Measurements from ENCODE around the gene S1PR1. TPM values are rescaled to one million over a fixed set of nuclear protein-coding genes. Genes with fewer than 3 reads are reported as not detected.

Gene S1PR1
- total and polyA plus RNA-seq, 2 experiments from 2014 or later = 9.3 TPM

DNA sequence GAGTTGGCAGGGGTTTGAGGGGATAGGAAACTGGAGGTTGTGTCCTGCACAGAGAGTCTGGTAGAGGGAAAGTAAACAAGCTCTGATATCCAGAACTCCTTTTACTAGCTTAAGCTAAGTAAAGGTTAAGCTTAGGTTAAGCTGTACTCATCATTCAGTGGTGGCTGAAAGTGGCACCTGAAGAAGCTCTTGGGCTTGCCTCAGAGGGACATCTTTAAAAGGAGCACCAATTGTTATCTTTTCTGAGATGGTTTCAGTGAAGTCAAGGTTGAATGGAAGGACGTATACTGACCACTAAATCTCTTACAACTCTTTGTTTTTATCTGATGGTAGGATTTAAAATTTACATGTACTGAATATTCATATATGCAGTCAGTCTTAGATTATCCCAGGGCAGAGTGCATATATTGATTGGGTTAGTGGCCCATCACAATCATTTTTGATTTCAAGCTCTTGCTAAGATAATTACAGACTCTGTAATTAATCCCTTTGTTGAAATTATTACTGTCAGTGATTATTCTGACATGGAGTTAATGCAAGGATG, 43.3 kb downstream of the S1PR1 start:
- TF ChIP-seq EZH2phosphoT487 (IDR thresholded peaks at IDR 0.05; ENCODE audit: low read depth, severe bottlenecking, unreplicated experiment) (no peak), EZH2 (IDR thresholded peaks at IDR 0.05; ENCODE audit: borderline replicate concordance) (no peak), CTCF (IDR thresholded peaks at IDR 0.05; ENCODE audit: poor library complexity) (no peak)
- Histone ChIP-seq H3K27me3 (no peaks in the 10 kb centered on the region), H3K27ac (no peak overlapping the region), H3K79me2 (no peaks in the 10 kb centered on the region), H2AFZ (no peak overlapping the region), H3K4me3 (no peak overlapping the region), H3K4me1 (ENCODE audit: insufficient read depth) (peaks cover 19% of the 10 kb centered on the region), H3K36me3 (replicated peaks; ENCODE audit: insufficient read depth, low read depth) (no peaks in the 10 kb centered on the region), H3K9me3 (ENCODE audit: low read depth) (no peaks in the 10 kb centered on the region), H3K4me2 (no peak overlapping the region), H3K9me2 (replicated peaks; ENCODE audit: insufficient read depth) (no peaks in the 10 kb centered on the region), H4K20me1 (ENCODE audit: insufficient read depth, poor library complexity, severe bottlenecking) (no peaks in the 10 kb centered on the region)
- WGBS (ENCODE audit: low lambda C conversion rate, missing lambda C conversion rate) = 94% methylated on average over 1 of the region's 1 CpG
- DNase-seq (ENCODE audit: low spot score) = no peak

DNA sequence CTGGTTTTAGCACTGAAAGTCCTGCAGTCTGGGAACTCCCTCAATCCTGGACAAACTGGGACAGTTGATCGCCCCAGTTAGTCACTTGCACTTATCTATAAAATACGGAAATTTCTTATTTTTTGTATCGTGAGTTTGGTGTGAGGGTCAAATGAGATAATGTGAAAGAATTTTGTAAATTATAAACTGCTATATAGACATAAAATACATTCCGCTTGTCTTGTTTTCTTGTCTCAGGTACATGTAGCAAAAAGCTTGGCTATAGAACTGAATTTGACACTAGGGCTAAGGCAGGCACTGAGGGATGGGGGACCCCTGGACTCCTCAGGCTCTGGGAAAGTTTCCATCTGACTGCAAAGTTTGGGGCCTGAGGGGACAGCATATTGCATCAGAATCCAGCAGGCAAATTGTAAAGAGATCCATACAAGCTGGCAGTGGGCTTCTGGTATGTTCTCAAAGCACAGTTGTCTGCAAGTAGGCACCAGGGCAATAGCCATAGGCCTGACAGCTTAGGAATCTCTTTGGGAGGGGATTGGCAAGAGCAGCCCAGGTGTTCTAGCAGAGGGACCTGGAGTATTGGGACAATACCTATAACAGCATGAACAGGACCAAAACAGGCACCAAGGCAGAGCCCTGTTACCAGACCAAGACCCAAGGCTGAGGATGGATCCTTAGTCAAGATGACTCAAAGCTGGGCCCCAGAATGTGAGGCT, 44.3 kb downstream of the S1PR1 start:
- WGBS (ENCODE audit: low lambda C conversion rate, missing lambda C conversion rate) = 90% methylated on average over 4 of the region's 4 CpGs
- TF ChIP-seq EZH2phosphoT487 (IDR thresholded peaks at IDR 0.05; ENCODE audit: low read depth, severe bottlenecking, unreplicated experiment) (no peak), CTCF (IDR thresholded peaks at IDR 0.05; ENCODE audit: poor library complexity) (no peak), EZH2 (IDR thresholded peaks at IDR 0.05; ENCODE audit: borderline replicate concordance) (no peak)
- no peaks in the 10 kb centered on the region for H3K27me3 ChIP-seq

DNA sequence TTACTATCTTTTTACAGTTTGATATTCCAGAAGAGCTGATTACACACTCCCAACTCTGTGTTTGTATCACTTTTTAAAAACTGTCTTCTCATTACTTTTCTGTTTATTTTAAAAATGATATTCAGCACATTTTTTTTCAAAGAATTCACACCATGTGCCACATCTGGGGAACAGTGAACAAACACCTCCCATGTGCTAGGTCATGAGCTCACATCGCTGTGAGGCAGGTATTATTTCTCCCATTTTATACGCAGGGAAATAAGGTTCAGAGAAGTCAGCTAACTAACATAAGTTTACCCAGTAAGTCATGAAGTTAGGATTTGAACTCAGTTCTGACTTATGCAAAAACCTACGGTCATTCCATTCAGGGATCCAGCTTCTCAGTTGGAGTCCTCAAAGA, 44.9 kb downstream of the S1PR1 start:
- WGBS (ENCODE audit: low lambda C conversion rate, missing lambda C conversion rate) = 99% methylated on average over 3 of the region's 3 CpGs
- TF ChIP-seq EZH2phosphoT487 (IDR thresholded peaks at IDR 0.05; ENCODE audit: low read depth, severe bottlenecking, unreplicated experiment) (no peak), EZH2 (IDR thresholded peaks at IDR 0.05; ENCODE audit: borderline replicate concordance) (no peak), CTCF (IDR thresholded peaks at IDR 0.05; ENCODE audit: poor library complexity) (no peak)

More for the DNA sequence above, 44.3 kb downstream of the S1PR1 start:
- Histone ChIP-seq H3K36me3 (replicated peaks; ENCODE audit: insufficient read depth, low read depth) (no peaks in the 10 kb centered on the region), H3K9me2 (replicated peaks; ENCODE audit: insufficient read depth) (no peaks in the 10 kb centered on the region), H4K20me1 (ENCODE audit: insufficient read depth, poor library complexity, severe bottlenecking) (no peaks in the 10 kb centered on the region), H3K79me2 (no peaks in the 10 kb centered on the region), H3K9me3 (ENCODE audit: low read depth) (no peaks in the 10 kb centered on the region), H3K4me2 (no peak overlapping the region), H2AFZ (no peak overlapping the region), H3K4me1 (ENCODE audit: insufficient read depth) (peaks cover 19% of the 10 kb centered on the region), H3K27ac (no peak overlapping the region), H3K4me3 (no peak overlapping the region)
- DNase-seq (ENCODE audit: low spot score) = no peak

More for the DNA sequence above, 44.9 kb downstream of the S1PR1 start:
- H3K9me2 ChIP-seq (replicated peaks; ENCODE audit: insufficient read depth) = no peaks in the 10 kb centered on the region
- no peak for DNase-seq (ENCODE audit: low spot score)
- no peaks in the 10 kb centered on the region for H3K79me2 ChIP-seq
- no peaks in the 10 kb centered on the region for H4K20me1 ChIP-seq (ENCODE audit: insufficient read depth, poor library complexity, severe bottlenecking)
- no peak overlapping the region for H3K27ac ChIP-seq
- no peak overlapping the region for H3K4me2 ChIP-seq
- peaks cover 19% of the 10 kb centered on the region for H3K4me1 ChIP-seq (ENCODE audit: insufficient read depth)
- no peaks in the 10 kb centered on the region for H3K9me3 ChIP-seq (ENCODE audit: low read depth)
- no peaks in the 10 kb centered on the region for H3K36me3 ChIP-seq (replicated peaks; ENCODE audit: insufficient read depth, low read depth)
- no peak overlapping the region for H3K4me3 ChIP-seq
- no peaks in the 10 kb centered on the region for H3K27me3 ChIP-seq
- H2AFZ ChIP-seq = no peak overlapping the region

Data from hepatocyte (in vitro differentiated cells).